K562 (cell line): Measurements from ENCODE around the gene DXO. TPM values are rescaled to one million over a fixed set of nuclear protein-coding genes. Genes with fewer than 3 reads are reported as not detected.

Source experiments
- ATAC-seq: fragments of 200-7000 bp; cut with Tn5 transposase; 3 replicates; pipeline ENCODE4 v1.9.1; 2020; ENCODE audit warnings: moderate library complexity
- BruUV-seq: library from RNA; stranded (reverse); fragments of 400-500 nt; replicated peaks from 2 replicates; lab custom pipeline; 2021; lab: Mats Ljungman, UMichigan
- CTCF ChIA-PET: fragments of 300-600 bp; formaldehyde crosslinking; extraction: SDS; loops from one replicate; lab custom pipeline; 2021; ENCODE audit warnings: low intra/inter-chr PET ratio; lab: Yijun Ruan, JAX
- POLR2A ChIA-PET: fragments of 300-600, 350-650 bp; sonication (Branson Sonifier 250); formaldehyde crosslinking; extraction: SDS; loops from one replicate; lab custom pipeline; 2021; ENCODE audit warnings: antibody characterized with exemption, inconsistent platforms; lab: Yijun Ruan, JAX
- DNase-seq, 4 experiments: peaks; one replicate each; pipeline versions ENCODE4 v3.0.0 to v3.0.0-alpha.2; 2011 to 2018; ENCODE audit warnings: low spot score in 3 of 4, mixed read lengths in 3 of 4; ENCODE audit errors: extremely low read depth in 1 of 4
- FAIRE-seq: peaks from 2 replicates; lab custom pipeline; 2011; peaks lifted over from hg19 to GRCh38; lab: Jason Lieb, UNC
- H2AFZ ChIP-seq: 2 replicates; pipeline ENCODE4 v1.6.0; 2011; ENCODE audit warnings: low read depth, low read length, control low read depth, inconsistent platforms
- H3K27ac ChIP-seq: fragments of 200-600 bp; 3 replicates; pipeline ENCODE4 v1.8.0; 2011; ENCODE audit warnings: low read depth, mild to moderate bottlenecking, control low read depth, inconsistent platforms, low read length, moderate library complexity, mixed read lengths; ENCODE audit errors: extremely low read depth
- H3K27me3 ChIP-seq, 2 experiments: fragments of 300-600 bp in 1 of 2; 2 replicates in 1 of 2; 3 replicates in 1 of 2; pipeline versions ENCODE4 v1.6.0 to v1.8.0; 2011; ENCODE audit warnings: inconsistent platforms in 2 of 2, low read length in 2 of 2, mild to moderate bottlenecking in 1 of 2, mixed read lengths in 1 of 2, moderate library complexity in 1 of 2; ENCODE audit not compliant: control insufficient read depth in 2 of 2, insufficient read depth in 2 of 2
- H3K36me3 ChIP-seq: fragments of 300-600 bp; 3 replicates; pipeline ENCODE4 v1.8.0; 2011; ENCODE audit warnings: mild to moderate bottlenecking, low read length, inconsistent platforms; ENCODE audit not compliant: control insufficient read depth, insufficient read depth
- H3K4me1 ChIP-seq, 2 experiments: fragments of 200-600 bp in 1 of 2; replicated peaks in 1 of 2; 2 replicates in 1 of 2; 3 replicates in 1 of 2; pipeline versions ENCODE4 v1.5.1 to v1.8.0; 2011; ENCODE audit warnings: inconsistent platforms in 2 of 2, low read length in 2 of 2, mild to moderate bottlenecking in 1 of 2, mixed read lengths in 1 of 2, moderate library complexity in 1 of 2; ENCODE audit not compliant: control insufficient read depth in 2 of 2, insufficient read depth in 2 of 2
- H3K4me2 ChIP-seq: 2 replicates; pipeline ENCODE4 v1.6.1; 2011; ENCODE audit warnings: low read length, control low read depth, inconsistent platforms, mixed read lengths; ENCODE audit not compliant: insufficient read depth
- H3K4me3 ChIP-seq: fragments of 200-600 bp; sonication (generic), shearing (Covaris generic); 2 replicates; pipeline ENCODE4 v1.5.1; 2016; ENCODE audit warnings: control low read depth, inconsistent platforms
- H3K79me2 ChIP-seq: fragments of 200-600 bp; 3 replicates; pipeline ENCODE4 v1.8.0; 2011; ENCODE audit warnings: low read length, inconsistent platforms; ENCODE audit not compliant: control insufficient read depth, insufficient read depth
- H3K9ac ChIP-seq, 2 experiments: 2 replicates each; pipeline versions ENCODE4 v1.6.0 to v1.6.1; 2011; ENCODE audit warnings: low read depth in 2 of 2, low read length in 2 of 2, control low read depth in 1 of 2, inconsistent platforms in 1 of 2, mild to moderate bottlenecking in 1 of 2, mixed read lengths in 1 of 2; ENCODE audit not compliant: insufficient read depth in 1 of 2
- H3K9me1 ChIP-seq: one replicate; pipeline ENCODE4 v1.6.0; 2011; ENCODE audit warnings: inconsistent platforms, mild to moderate bottlenecking, low read length, moderate library complexity; ENCODE audit not compliant: control insufficient read depth, insufficient read depth
- H3K9me3 ChIP-seq: replicated peaks from 2 replicates; pipeline ENCODE4 v1.5.1; 2011; ENCODE audit warnings: low read depth, low read length, inconsistent platforms; ENCODE audit not compliant: control insufficient read depth, insufficient read depth
- H4K20me1 ChIP-seq: replicated peaks from 2 replicates; pipeline ENCODE4 v1.6.1; 2011; ENCODE audit warnings: low read length, inconsistent platforms, mixed read lengths; ENCODE audit not compliant: control insufficient read depth, insufficient read depth
- CBX5 ChIP-seq: IDR thresholded peaks from 2 replicates; pipeline ENCODE4 v1.6.1; 2014; ENCODE audit warnings: low read depth, borderline replicate concordance
- CBX8 ChIP-seq: fragments of 200-600 bp; sonication (generic); IDR thresholded peaks from 2 replicates; pipeline ENCODE4 v1.6.1; 2012; ENCODE audit warnings: borderline replicate concordance, mixed run types, low read depth, mild to moderate bottlenecking, moderate library complexity, mixed read lengths, low read length, control low read depth, inconsistent platforms; ENCODE audit not compliant: poor library complexity, severe bottlenecking; ENCODE audit errors: extremely low read depth
- FOXP1 ChIP-seq: sonication (generic); formaldehyde crosslinking; IDR thresholded peaks from 2 replicates; pipeline ENCODE4 v1.8.0; 2022; ENCODE audit warnings: mild to moderate bottlenecking, missing genetic modification reagents
- JUN ChIP-seq, 2 experiments: sonication (generic) in 1 of 2; formaldehyde crosslinking in 1 of 2; IDR thresholded peaks; 2 replicates each; pipeline versions ENCODE4 v1.6.1 to v1.8.0; 2012 to 2022; ENCODE audit warnings: borderline replicate concordance in 2 of 2, mild to moderate bottlenecking in 2 of 2, improper control_type of control experiment in 1 of 2, low read depth in 1 of 2, low read length in 1 of 2, missing genetic modification reagents in 1 of 2
- NR2C1 ChIP-seq, 2 experiments: fragments of 450-650 bp; IDR thresholded peaks; 2 replicates each; pipeline ENCODE4 v1.6.1; 2017; ENCODE audit warnings: mild to moderate bottlenecking in 2 of 2, antibody characterized with exemption in 1 of 2, inconsistent platforms in 1 of 2, missing compliant biosample characterization in 1 of 2, missing genetic modification characterization in 1 of 2
- PPARD ChIP-seq: fragments of 250-450 bp; sonication (Bioruptor Pico); IDR thresholded peaks from 2 replicates; pipeline ENCODE4 v1.8.0; 2022; ENCODE audit warnings: inconsistent platforms, mild to moderate bottlenecking, moderate library complexity
- SLC30A9 ChIP-seq: fragments of 250-450 bp; sonication (Bioruptor Pico); IDR thresholded peaks from 2 replicates; pipeline ENCODE4 v1.8.0; 2022; ENCODE audit warnings: mild to moderate bottlenecking, moderate library complexity
- STAT5B ChIP-seq: fragments of 250-450 bp; sonication (Bioruptor Pico); IDR thresholded peaks from 2 replicates; pipeline ENCODE4 v1.8.0; 2021; ENCODE audit warnings: mild to moderate bottlenecking, inconsistent platforms
- TEAD2 ChIP-seq: fragments of 450-650 bp; IDR thresholded peaks from 2 replicates; pipeline ENCODE4 v1.6.1; 2016; ENCODE audit warnings: missing genetic modification characterization, control low read depth, missing compliant biosample characterization
- XRCC5 ChIP-seq: fragments of 200-400 bp; formaldehyde crosslinking; IDR thresholded peaks from 2 replicates; pipeline ENCODE4 v1.6.1; 2017; ENCODE audit warnings: low read depth, mild to moderate bottlenecking, low read length
- WGBS: fragments of 100-300 bp; shearing (Covaris generic); methylation state at CpG from one replicate; pipeline ENCODE4 v1.1.6; 2016; ENCODE audit warnings: low coverage, mixed read lengths; ENCODE audit not compliant: insufficient coverage; ENCODE audit errors: missing lambda C conversion rate; 5-methylcytosine and 5-hydroxymethylcytosine counted together
- in situ Hi-C: fragments of 300-500 bp; cut with MboI; formaldehyde crosslinking; loops from 4 replicates; pipeline ENCODE4 v1.15.0; 2018; ENCODE audit warnings: inconsistent platforms, mixed read lengths
- intact Hi-C: fragments of 100-400 bp; cut with micrococcal nuclease; formaldehyde crosslinking; loops from 2 replicates; pipeline ENCODE4 v1.14.2; 2022
- polyA plus RNA-seq, 8 experiments: library from polyadenylated mRNA; depleted of rRNA in 4 of 8; stranded (reverse) in 5 of 8; unstranded in 3 of 8; fragments of >200 nt; fragmentation: Nextera tagmentation in 2 of 8; fragmentation: Illumina TruSeq in 1 of 8; extraction: Ambion mirVana in 2 of 8; extraction: Trizol in 1 of 8; gene quantifications; 2 replicates each; pipeline versions ENCODE4 v1.2.1 to v1.2.3, GENCODE V29; 2011 to 2014; ENCODE audit warnings: inconsistent platforms in 1 of 8, missing spikeins in 1 of 8
- total RNA-seq, 7 experiments: library from RNA; depleted of rRNA in 6 of 7; stranded (reverse); fragments of >200 nt in 6 of 7; fragmentation: Illumina TruSeq in 2 of 7; extraction: Trizol in 2 of 7; gene quantifications; 2 replicates each; pipeline versions ENCODE4 v1.2.1 to v1.2.3, GENCODE V29; 2011 to 2021; ENCODE audit warnings: low replicate concordance in 1 of 7
- TF ChIP-seq, protein P1 (sequence below): fragments of 450-650 bp; formaldehyde crosslinking; IDR thresholded peaks from 2 replicates; pipeline ENCODE4 v1.4.0; 2020; ENCODE audit warnings: mild to moderate bottlenecking, moderate library complexity
- TF ChIP-seq, protein P2 (sequence below), 3 experiments: IDR thresholded peaks in 2 of 3; conservative IDR thresholded peaks in 1 of 3; 2 replicates each; pipeline ENCODE4 v1.5.1; 2011 to 2012; ENCODE audit warnings: low read length in 3 of 3, mild to moderate bottlenecking in 3 of 3, control low read depth in 2 of 3, improper control_type of control experiment in 1 of 3, inconsistent platforms in 1 of 3, low read depth in 1 of 3, mixed read lengths in 1 of 3, moderate library complexity in 1 of 3; ENCODE audit not compliant: insufficient read depth in 2 of 3
- TF ChIP-seq, protein P3 (sequence below): fragments of 250-450 bp; sonication (Bioruptor Pico); IDR thresholded peaks from 2 replicates; pipeline ENCODE4 v1.5.0; 2021; ENCODE audit warnings: mild to moderate bottlenecking, borderline replicate concordance

The DXO gene
- total and polyA plus RNA-seq, 9 of the 15 experiments (the other 6 are each of a cell fraction or from before 2014, with no cell fraction given), result 6.4 to 35.1 (median 19.4) TPM

DNA sequence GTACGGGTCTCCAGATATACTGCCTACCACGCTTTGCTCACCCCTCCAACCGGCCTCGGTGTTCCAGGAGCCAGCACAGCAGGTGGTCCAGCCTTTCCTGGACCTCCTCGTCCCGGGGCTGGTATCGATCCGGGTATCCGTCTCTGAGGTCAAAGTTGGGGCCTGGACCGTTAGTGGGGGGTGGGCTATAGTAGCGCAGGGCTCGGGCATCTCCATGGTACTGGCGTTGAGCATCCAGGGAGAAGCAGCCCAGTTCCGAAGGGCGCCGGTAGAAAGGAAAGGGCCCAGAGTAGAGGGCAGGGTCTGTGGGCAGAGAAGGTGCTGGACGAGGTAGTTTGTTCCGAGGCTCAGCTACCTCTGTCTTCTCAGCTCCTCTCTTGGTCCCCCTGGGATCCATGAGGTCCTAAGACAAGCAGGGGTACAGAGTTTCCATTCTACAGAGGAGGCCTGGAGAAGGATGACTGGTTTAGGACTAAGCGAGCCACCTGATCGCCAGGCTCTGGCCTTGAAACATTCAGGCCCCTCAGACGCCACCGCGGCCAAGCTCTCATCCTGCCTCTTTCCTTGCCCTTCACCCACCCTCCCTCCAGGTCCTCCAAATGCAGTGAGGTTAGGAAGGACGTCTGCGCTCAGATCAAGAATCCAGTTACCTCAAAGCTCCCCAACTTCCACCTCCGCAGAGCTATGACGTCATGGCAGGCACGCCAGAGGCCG is 502 bp downstream of the DXO start:
- no peaks in the 10 kb centered on the region for H3K9me1 ChIP-seq
- ATAC-seq (peak; percentile 1), FAIRE-seq (no peak), DNase-seq (peak in 1 of 4 experiments; percentile 42)
- H3K9ac ChIP-seq, result peak overlapping the region; percentile 90 to 96
- H3K27ac ChIP-seq, result peak overlapping the region; percentile 84
- POLR2A ChIA-PET, result interaction anchor here (0.6 to 5.8 kb wide), 12 partner anchors 8 to 422 kb away, joined by 3 to 74 read pairs (median 5); partner anchors contain the start of genes CFB, FKBPL, NELFE and SKIC2
- intact Hi-C loops (loop anchor here (10.0 kb wide), 1 partner anchor 237 kb away; the partner anchor contains the start of gene CLIC1), in situ Hi-C loops (loop anchor here (5.0 kb wide), 1 partner anchor 46 kb away; no protein-coding TSS in a partner anchor)
- H3K27me3 ChIP-seq, result no peaks in the 10 kb centered on the region
- WGBS, result 47% methylated on average over 29 of the region's 29 CpGs
- peaks cover 48% of the 10 kb centered on the region for H3K79me2 ChIP-seq
- no peaks in the 10 kb centered on the region for H3K9me3 ChIP-seq
- H3K4me3 ChIP-seq, result peak overlapping the region; percentile 56
- CTCF ChIA-PET, result no interaction called here
- TSS peak; percentile 84 for BruUV-seq
- H3K4me2 ChIP-seq, result peak overlapping the region; percentile 99
- H2AFZ ChIP-seq, result peak overlapping the region; percentile 93
- H3K4me1 ChIP-seq, result peaks cover 56 to 61% of the 10 kb centered on the region in 2 experiments; a peak in 4 of 5 replicates
- H4K20me1 ChIP-seq, result no peaks in the 10 kb centered on the region
- H3K36me3 ChIP-seq, result peaks cover 56% of the 10 kb centered on the region
- TF ChIP-seq FOXP1 (CRISPR knock-in tag) (no peak), CBX8 (no peak), JUN (IDR thresholded peaks at IDR 0.05; ENCODE audit: borderline replicate concordance, low read depth, low read length) (peak; percentile 99), JUN (CRISPR knock-in tag; IDR thresholded peaks at IDR 0.05; ENCODE audit: borderline replicate concordance) (no peak), XRCC5 (peak; percentile 68; the same call in 1 of the 2 replicates), PPARD (peak; percentile 22; the same call in 1 of the 2 replicates), STAT5B (CRISPR knock-in tag) (no peak), SLC30A9 (CRISPR knock-in tag) (no peak), TEAD2 (tag) (no peak), CBX5 (no peak), NR2C1 (IDR thresholded peaks at IDR 0.05) (no peak), NR2C1 (tag; IDR thresholded peaks at IDR 0.05) (no peak; the same call in 1 of the 2 replicates)
- TF ChIP-seq, protein P1, sequence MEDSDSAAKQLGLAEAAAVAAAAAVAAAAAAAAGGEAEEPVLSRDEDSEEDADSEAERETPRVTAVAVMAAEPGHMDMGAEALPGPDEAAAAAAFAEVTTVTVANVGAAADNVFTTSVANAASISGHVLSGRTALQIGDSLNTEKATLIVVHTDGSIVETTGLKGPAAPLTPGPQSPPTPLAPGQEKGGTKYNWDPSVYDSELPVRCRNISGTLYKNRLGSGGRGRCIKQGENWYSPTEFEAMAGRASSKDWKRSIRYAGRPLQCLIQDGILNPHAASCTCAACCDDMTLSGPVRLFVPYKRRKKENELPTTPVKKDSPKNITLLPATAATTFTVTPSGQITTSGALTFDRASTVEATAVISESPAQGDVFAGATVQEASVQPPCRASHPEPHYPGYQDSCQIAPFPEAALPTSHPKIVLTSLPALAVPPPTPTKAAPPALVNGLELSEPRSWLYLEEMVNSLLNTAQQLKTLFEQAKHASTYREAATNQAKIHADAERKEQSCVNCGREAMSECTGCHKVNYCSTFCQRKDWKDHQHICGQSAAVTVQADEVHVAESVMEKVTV (CRISPR knock-in tag), result peak; percentile 42; the same call in 1 of the 2 replicates
- TF ChIP-seq, protein P2, sequence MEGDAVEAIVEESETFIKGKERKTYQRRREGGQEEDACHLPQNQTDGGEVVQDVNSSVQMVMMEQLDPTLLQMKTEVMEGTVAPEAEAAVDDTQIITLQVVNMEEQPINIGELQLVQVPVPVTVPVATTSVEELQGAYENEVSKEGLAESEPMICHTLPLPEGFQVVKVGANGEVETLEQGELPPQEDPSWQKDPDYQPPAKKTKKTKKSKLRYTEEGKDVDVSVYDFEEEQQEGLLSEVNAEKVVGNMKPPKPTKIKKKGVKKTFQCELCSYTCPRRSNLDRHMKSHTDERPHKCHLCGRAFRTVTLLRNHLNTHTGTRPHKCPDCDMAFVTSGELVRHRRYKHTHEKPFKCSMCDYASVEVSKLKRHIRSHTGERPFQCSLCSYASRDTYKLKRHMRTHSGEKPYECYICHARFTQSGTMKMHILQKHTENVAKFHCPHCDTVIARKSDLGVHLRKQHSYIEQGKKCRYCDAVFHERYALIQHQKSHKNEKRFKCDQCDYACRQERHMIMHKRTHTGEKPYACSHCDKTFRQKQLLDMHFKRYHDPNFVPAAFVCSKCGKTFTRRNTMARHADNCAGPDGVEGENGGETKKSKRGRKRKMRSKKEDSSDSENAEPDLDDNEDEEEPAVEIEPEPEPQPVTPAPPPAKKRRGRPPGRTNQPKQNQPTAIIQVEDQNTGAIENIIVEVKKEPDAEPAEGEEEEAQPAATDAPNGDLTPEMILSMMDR (IDR thresholded peaks at IDR 0.05 in 2 of 3, conservative IDR thresholded peaks at IDR 0.05 in 1 of 3; ENCODE audit: insufficient read depth in 2 of 3, low read depth in 1 of 3, low read length in 3 of 3), result no peak
- TF ChIP-seq, protein P3, sequence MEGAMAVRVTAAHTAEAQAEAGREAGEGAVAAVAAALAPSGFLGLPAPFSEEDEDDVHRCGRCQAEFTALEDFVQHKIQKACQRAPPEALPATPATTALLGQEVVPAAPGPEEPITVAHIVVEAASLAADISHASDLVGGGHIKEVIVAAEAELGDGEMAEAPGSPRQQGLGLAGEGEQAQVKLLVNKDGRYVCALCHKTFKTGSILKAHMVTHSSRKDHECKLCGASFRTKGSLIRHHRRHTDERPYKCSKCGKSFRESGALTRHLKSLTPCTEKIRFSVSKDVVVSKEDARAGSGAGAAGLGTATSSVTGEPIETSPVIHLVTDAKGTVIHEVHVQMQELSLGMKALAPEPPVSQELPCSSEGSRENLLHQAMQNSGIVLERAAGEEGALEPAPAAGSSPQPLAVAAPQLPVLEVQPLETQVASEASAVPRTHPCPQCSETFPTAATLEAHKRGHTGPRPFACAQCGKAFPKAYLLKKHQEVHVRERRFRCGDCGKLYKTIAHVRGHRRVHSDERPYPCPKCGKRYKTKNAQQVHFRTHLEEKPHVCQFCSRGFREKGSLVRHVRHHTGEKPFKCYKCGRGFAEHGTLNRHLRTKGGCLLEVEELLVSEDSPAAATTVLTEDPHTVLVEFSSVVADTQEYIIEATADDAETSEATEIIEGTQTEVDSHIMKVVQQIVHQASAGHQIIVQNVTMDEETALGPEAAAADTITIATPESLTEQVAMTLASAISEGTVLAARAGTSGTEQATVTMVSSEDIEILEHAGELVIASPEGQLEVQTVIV, result peak; percentile 64; the same call in 1 of the 2 replicates
